Neural progenitor cell (in vitro differentiated cells): ENCODE results near the gene PRICKLE2.

Experiments used
- EZH2 ChIP-seq: fragments of 200-600 bp; sonication (generic); IDR thresholded peaks from 2 replicates; pipeline ENCODE4 v1.6.1; 2017; ENCODE audit warnings: antibody characterized with exemption, mild to moderate bottlenecking, moderate library complexity
- TF ChIP-seq, protein P1 (sequence below): fragments of 200-600 bp; sonication (generic); IDR thresholded peaks from 2 replicates; pipeline ENCODE4 v1.5.1; 2017; ENCODE audit warnings: antibody characterized with exemption, mild to moderate bottlenecking

DNA sequence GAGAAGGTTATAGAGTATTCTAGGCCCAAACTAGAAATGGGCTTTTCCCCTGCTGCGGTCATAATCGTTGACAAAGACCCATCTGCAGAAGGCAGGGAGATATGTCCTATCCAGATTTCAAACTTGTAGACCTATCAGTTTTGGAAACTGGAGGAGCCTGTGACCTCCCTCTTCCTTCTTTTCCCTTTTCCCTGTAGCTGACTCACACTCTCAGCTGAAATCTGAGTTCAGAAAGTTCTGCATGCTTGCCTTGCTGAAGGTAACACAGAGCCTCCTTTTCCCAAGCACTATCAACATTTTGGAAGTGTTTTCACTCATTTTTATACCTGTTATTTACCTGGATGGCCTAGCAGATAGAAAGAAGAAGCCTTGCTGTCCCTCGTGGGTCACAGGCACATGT, 142.9 kb downstream of the PRICKLE2 start:
- TF ChIP-seq, protein P1, sequence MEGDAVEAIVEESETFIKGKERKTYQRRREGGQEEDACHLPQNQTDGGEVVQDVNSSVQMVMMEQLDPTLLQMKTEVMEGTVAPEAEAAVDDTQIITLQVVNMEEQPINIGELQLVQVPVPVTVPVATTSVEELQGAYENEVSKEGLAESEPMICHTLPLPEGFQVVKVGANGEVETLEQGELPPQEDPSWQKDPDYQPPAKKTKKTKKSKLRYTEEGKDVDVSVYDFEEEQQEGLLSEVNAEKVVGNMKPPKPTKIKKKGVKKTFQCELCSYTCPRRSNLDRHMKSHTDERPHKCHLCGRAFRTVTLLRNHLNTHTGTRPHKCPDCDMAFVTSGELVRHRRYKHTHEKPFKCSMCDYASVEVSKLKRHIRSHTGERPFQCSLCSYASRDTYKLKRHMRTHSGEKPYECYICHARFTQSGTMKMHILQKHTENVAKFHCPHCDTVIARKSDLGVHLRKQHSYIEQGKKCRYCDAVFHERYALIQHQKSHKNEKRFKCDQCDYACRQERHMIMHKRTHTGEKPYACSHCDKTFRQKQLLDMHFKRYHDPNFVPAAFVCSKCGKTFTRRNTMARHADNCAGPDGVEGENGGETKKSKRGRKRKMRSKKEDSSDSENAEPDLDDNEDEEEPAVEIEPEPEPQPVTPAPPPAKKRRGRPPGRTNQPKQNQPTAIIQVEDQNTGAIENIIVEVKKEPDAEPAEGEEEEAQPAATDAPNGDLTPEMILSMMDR = no peak
- TF ChIP-seq EZH2 = no peak
